Hindlimb muscle (tissue), 1 donor: Measurements from ENCODE around the gene CD320. TPM values are rescaled to one million over a fixed set of nuclear protein-coding genes. Genes with fewer than 3 reads are reported as not detected.
"Not testable (repeated sequence)": the region's sequence is repeated elsewhere in the genome, so short reads cannot be mapped to it uniquely, and the experiment has no call there.

ENCODE experiments used
- DNase-seq: peaks from one replicate; pipeline ENCODE4 v3.0.0-alpha.2; 2013
- polyA plus RNA-seq: library from polyadenylated mRNA; unstranded; fragments of 120-200 nt; gene quantifications from one replicate; pipeline ENCODE4 v1.2.1, GENCODE V29; 2013; ENCODE audit not compliant: insufficient read length

CD320 gene
- 21.7 TPM for polyA plus RNA-seq

DNA sequence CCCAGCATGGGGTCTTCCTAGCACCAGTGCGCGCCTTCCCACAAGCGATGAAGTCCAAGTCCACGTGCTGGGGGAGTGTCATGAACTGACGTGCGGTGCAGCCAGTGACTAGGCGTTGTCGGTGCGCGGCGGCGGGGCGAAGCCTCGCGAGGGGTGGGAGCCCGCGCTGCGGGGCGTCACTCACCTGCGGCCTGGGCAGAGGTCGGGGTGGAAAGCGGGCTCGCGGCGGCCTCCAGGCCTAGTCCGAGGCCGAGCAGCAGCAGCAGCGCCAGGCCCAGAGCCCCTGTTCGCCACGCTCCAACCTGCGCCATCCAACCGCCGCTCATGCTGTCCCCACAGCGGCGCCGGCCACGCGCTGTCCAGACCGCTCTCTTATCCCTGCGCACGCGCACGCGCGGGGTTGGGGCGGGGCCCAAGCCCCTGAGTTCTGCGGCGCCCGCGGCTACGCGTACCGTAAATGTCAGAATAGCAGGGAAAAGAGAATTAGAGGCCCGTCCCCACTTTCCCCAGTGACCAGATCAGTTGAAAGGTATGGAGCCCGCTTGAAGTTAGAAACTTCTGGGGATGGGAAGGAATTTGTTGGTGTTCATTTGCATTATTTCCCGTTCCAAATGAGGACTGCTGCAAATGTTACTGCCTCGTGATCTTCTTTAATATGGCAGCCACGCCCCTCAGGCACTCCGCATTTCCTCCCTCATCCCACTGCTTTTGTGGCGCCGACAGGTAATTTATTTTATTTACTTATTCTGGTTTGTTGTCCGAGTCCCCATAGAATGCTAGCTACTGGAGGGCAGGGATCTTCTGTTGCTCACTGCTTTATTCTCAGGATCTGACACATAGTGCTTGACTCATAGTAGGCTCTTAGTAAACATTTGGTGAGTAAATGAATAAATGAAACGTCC is at the start of gene CD320:
Gene CD320 (minus strand): TSS at position 394 of the 902 bp plus-strand sequence. CDS start 68 bp downstream, at position 326.
- DNase-seq: peak; percentile 94

DNA sequence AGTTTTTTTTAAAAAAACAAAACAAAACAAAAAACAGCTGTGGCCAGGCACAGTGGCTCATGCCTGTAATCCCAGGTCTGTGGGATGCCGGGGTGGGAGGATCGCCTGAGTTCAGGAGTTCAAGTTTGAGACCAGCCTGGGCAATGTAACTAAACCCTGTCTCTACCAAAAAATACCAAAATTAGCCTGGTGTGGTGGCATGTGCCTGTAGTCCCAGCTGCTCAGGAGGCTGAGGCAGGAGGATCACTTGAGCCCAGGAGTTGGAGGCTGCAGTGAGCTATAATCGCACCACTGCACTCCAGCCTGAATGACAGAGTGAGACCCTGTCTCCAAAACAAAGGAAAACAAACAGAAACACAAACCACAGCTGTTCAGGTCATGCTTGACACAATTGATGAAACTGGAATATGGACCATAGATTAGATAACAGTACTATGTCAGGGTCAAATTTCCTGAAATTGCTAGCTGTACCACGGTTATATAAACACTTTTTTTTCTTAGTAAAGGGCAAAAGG is 48.9 kb upstream of the CD320 start:
- DNase-seq: no peak

DNA sequence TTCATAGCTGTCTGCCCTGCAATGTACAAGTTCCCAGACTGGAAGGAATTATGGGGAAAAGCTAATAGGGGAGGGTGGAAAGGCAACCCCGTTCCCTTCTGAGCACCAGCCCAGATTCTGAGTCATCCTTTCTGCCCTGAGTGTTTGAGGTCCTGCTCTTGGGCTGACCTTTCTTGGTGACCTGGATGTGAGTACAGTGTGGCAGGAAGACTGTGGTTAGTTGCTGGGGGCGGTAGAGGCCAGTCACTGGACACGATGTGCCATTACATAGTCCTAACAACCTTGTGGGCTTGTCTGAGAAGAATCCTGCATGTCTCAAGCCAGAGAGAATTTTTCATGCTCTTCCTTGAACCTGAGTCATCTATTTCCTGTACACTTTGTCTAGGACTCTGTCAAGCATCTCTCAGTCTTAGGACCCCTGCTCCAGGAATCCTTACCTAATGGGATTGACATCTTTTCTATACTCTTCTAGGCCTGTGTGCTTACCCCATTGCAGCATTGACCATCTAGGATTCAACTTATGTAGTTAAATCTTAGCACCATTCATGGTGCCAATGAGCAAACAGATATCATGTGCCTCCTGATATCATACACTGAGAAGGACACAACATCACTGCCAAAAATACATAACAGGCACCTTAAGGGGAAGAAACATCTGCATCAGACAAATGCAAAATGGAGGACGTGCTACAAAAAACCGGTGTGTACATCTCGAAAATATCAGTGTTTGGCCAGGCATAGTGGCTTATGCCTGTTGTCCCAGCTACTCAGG is 47.7 kb upstream of the CD320 start:
- DNase-seq: no peak

DNA sequence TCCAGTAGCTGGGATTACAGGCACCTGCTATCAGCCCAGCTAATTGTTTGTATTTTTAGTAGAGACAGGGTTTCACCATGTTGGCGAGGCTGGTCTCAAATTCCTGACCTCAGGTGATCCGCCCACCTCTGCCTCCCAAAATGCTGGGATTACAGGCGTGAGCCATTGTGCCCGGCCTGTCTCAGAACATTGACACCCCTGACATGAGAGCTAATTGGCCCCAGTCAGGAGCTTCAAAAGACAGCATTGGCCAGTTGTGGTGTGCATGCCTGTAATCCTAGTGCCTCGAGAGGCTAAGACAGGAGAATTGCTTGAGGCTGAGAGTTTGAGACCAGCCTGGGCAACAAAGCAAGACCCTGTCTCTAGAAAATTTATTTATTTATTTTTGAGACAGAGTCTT is 44.7 kb upstream of the CD320 start:
- not testable (repeated sequence) for DNase-seq

DNA sequence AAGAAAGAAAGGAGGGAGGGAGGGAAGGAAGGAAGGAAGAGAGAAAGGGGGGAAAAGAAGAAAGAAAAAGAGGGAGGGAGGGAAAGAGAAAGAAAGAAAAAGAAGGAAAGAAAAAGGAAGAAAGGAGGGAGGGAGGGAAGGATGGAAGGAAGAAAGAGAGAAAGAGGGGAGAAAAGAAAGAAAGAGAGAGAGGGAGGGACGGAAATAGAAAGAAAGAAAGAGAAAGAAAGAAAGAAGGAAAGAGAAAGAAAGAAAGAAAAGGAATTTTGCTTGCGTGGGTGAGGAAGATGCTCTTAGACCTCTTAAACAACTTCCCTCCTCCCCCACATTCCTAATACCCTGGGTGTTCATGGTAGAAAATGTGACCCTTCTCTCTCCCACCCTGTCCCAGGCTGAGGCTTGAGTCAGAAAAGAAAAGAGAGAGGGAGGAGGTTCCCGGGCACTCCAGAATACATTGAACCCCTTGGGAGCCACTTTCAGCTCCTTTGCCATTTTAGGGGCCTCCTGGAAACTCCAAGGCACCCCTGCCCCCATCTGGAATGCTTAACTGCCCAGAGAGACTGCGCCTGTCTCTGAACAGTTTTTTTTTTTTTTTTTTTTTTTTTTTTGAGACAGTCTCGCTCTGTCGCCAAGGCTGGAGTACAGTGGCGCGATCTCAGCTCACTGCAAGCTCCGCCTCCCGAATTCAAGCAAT is 44.1 kb upstream of the CD320 start:
- DNase-seq: no peak

DNA sequence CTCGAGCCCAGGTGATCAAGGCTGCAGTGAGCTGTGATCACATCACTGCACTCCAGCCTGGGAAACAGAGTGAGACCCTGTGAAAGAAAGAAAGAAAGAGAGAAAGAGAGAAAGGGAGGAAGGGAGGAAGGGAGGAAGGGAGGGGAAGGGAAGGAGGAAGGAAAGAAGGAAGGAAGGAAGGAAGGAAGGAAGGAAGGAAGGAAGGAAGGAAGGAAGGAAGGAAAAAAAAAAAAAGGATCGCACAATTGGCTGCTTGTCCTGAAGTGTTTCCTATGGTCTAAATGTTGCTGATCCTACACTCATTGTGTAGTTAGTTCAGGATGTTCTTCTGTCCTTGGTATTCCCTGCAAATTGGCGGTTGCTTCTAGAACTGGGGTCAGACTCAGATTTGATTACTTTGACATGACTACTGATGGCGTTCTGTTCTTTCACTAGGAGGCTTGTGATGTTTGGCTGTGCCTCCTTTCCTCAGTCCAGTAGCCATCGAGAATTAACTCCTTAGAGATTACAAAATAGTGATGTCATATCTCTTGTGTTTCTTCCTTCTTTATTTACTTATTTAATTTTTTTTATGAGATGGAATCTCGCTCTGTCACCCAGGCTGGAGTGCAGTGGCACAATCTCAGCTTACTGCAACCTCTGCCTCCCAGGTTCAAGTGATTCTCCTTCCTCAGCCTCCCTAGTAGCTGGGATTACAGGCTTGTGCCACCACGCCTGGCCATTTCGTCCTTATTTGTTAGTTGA is 41.6 kb upstream of the CD320 start:
- not testable (repeated sequence) for DNase-seq

DNA sequence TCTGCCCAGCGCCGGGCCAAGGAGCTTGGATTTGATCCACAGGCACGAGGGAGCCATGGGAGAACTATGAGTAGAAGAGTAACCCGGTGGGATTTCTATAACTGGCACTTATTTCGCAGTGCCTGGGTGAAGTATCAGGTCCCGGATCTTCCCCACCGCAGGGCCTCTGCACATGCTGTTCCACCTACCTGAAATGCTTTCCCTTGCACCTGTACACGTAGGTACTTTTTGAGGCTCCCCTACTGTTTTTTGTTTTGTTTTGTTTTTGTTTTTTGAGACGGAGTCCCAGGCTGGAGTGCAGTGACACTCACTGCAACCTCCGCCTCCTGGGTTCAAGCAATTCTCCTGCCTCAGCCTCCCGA is 35.3 kb upstream of the CD320 start:
- no peak for DNase-seq

DNA sequence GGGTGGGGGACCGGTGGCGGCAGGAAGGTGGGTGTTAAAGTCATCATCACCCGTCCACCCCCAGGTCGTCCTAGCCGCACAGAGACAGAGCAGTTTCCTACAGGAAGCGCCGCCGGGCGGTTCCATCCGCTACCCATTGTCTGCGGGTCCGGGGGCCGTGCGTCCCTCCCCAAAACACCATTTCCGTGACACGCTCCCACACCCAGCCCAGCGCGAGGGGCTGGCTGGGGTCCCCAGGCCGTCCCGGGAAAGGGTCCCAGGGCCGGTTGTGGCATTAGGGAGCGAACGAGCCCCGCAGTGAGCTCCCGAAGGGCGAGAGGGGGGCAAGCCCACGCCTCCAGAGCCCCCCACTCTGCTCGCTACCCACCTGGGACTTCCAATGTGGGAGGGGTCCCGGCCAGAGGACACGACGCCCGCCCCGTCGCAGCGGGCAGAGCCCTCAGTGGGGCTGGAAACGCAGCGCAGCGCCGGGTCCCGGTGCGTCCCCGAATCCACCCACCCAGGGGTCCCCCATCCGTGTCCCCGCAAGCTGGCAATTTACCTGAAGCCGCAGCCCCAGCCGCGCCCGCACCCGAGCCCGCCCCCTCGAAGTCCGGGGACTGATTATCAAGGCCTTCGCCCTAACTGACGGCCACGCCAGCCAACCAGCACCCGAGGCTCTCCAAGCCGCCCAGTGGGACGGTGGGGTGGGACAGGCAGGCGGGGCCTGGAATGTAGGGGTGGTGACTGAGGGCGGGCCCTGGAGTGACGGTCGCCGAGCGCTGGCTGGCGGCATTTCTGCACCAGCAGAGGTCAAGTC is 34.7 kb upstream of the CD320 start, which contains the start of gene KANK3:
Gene KANK3 (minus strand): TSS at position 579 of the 799 bp plus-strand sequence. CDS start 5,434 bp downstream, outside the sequence.
- peak; percentile 85 for DNase-seq

DNA sequence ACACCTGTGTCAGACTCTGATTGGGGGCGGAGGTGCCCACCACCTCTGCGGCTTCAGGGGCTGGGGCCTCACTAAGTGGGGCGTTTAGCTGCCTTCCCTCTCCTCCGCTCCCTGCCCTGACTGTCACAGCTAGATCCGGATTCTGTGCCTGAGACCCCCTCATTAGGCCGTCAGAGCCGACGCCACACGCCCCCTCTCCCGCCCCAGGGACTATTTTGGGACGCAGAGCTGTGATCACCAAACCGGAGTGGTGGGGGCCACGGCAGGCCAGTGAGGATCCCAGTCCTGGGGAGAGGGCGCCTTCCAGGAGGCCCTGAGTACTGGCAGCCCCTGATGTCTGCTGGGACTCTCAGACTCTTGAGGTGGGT is 34.1 kb upstream of the CD320 start:
- DNase-seq: no peak

DNA sequence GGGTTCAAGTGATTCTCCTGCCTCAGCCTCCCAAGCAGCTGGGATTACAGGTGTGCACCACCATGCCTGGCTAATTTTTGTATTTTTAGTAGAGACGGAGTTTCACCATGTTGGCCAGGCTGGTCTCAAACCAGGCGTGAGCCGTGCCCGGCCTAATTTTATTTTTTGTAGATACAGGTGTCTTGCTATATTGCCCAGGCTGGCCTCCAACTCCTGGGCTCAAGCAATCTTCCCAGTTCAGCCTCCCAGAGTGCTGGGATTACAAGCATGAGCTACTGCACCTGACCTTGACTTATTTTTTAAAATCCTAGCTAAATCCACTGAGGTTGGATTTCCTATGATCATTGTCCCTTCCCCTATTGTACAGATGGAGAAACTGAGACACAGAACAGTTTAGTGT is 33.3 kb upstream of the CD320 start:
- not testable (repeated sequence) for DNase-seq

DNA sequence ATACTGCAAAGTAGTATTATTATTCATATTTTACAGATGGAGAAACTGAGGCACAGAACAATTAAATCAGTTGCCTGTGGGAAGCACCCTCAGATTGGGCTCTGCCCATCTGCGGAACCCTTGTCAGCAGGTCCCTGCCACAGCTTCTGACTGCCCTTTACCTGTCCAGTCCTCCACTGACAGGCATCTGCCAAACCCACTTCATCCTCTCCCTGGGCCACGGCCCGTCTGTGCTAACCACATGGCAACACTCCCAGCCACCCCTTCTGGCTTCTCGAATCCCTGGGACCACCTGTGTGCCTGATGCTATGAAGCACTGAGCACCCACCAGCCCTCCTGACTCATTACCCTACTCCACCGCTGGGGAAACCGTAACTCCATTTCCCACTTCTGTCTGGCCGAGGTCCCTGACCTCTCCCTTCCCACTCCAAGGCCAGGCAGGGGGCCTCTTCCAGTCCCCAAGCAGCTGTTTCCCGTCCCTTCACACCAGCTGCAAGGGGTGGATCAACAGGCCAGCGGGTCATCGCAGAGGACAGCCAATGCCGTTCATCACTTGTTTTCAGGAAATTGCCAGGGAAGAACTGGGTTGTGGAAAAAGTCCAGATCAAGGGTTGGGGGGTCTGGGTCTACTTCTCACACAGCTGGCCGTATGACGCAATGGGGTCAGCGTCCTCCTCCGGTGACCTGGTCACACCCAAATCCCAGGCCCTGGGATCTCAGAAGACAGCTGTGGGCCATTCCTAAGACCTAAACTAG is 32.4 kb upstream of the CD320 start:
- DNase-seq: no peak

DNA sequence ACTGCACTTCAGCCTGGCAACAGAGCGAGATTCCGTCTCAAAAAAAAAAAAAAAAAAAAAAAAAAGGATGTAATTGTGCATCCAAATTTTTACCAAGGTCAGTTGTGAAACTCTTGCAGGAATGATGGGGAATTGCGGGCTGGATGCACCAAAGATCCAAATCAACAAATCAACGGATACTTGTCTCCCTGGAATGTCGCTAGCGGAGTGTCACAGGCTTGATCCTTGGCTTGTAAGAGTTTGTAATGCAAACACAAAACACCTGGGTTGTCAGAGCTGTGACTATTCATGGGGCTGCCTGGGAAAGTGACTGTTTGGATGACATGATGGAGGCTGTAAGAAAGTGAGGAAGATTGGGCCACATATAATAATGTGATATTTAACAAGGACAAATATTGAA is 30.7 kb upstream of the CD320 start:
- DNase-seq: no peak

DNA sequence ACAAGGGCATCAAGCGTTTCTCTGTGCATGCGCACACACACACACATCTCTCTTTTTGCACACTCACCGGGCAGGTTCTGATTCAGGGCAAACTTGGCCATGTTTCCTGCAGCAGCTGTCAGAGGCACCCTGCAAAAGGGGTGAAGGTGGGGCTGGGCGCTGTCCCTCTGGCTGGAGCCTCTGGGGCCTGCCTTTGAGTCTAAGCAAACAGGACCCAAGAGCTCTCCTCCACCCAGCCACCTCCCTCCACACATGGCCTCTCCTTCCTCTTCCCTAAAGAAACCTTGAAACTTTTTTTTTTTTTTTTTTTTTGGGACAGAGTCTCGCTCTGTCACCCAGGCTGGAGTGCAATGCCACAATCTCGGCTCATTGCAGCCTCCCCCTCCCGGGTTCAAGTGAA is 29.6 kb upstream of the CD320 start:
- DNase-seq: no peak

DNA sequence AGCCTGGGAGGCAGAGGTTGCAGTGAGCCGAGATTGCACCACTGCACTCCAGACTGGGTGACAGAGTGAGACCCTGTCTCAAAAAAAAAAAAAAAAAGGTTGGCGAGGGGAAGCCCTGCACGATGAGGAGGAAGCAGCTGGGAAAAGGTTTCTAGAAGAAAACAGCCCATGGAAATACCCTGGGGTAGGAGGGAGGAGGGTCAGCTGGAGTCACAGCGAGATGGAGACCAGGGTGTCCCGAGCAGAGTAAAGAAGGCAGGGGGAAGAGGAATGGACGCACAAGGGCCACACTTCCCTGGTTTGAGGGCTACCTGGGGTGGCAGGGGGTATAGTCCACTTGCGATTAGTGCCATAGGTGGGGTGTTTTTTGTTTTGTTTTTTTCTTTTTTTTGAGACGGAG is 28.5 kb upstream of the CD320 start:
- DNase-seq: no peak

DNA sequence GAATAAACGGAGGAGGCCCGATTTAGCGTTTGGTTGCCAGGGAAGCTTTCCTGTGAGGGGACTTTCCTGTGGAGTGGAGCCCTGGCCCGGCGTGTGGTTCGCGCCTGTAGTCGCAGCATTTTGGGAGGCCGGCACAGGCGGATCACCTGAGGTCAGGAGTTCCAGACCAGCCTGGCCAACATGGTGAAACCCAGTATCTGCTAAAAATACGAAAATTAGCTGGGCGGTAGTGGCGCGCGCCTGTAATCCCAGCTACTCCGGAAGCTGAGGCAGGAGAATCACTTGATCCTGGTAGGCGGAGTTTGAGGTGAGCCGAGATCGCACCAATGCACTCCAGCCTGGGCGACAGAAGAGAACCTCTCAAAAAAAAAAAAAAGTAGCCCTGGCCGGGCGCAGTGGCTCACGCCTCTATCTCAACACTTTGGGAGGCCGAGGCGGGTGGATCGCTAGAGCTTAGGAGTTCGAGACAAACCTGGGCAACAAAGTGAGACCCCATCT is 28.0 kb upstream of the CD320 start:
- no peak for DNase-seq

DNA sequence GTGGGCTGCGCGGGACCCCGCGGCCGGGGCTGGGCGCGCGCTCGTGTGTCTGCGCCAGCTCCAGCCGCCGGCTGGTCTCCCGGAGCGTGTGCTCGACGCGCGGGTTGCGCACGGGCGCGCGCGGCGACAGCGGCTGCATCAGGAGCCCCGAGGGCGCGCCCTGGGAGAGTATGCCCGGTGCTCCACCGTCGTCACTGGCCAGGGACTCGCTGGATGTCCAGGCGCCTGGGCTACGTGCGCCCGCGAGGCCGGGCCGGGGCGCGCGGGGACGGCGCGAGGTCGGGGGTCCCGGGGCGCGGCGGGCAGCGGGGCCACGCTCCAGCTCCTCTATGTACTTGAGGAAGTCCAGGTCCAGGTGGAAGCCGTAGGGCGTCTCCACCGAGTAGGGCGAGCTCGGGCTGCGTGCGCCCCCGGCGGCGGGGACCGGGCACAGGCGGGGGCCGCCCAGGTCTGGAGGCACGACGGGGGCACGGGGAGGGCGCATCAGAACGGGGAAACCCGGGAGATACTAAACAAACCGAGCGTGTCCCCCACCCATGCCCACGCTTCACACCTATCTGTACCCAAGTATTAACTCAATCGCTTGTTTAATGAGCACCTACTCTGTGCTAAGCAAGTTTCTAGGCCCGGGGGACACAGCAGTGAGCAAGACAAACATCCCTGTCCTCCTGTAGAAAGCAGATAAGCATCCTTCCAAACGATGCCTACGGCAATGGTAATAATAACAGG is 27.3 kb upstream of the CD320 start:
- no peak for DNase-seq

DNA sequence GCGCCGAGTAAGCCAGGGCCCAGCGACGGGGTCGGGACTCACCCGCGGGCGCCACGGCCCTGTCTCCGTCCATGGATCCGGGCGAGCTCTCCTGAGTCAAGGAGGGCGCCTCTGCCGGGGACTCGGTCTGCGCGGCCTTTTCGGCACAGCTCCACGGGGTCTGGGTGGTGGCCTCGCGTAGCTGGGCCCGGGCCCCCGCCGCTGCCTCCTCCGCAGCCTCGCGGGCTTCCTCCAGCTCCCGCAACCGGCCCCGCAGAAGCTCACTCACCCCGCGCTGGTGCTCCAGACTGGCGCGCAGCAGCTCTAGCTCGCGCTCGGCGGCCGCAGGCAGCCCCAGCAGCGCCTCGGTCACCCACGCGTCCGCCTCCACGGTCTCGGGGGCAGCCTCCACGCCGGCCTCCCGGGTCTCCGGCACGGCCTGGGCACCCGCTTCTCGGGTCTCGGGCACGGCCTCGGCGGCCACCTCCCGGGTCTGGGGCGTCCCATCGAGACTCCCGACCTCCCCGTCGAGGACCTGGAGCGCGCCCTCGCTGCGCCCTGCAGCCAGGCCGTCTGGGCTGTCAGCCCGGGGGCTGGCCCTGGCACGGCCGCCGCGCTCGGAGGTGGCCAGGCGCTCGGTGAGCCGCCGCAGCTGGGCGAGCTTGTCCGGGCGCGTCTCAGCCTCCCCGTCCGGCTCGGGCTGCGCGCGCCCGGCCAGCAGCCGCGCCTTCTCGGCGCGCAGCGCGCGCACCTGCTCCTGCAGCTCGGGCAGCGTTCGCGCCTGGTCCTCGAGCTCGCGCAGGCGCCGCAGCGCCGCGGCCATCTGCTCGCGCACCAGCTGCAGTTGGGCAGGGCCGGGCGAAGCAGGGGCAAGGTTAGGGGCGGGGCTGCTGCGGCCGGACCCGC is 26.5 kb upstream of the CD320 start:
- DNase-seq: peak; percentile 80

DNA sequence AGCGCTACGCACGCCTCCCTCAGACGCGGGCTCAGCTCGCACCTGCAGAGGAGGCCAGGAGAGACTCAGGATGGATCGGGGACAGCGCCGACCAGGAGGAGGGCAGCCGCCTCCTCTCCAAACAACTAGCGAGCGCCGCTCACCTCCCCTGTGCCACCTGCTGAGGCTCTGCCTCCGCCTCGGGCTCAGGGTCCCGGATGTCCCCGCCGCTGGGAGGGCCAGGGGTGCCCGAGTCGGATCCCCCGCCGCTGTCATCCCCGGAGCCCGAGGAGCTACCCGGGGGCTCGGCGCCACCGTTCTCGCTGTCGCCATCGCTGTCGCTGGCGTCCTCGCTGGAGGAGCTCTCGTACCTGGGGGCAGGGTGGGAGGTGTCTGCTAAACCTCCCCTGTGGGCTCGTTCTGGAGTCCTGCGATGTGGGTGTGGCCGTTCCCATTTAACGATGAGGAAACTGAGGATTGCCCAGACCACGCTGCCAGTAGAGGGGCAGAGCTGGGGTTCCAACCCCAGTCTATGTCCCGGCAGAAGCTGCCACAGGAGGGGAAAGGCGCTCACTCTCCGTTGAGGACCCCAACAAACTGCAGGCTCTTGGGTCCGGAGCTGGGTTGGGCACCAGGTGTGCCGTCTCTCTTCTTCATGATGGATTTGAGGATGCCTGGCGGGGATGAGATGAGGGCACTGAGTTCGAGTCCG is 25.8 kb upstream of the CD320 start:
- no peak for DNase-seq
